MCF 10A (cell line): ENCODE data around the gene CHST11. TPM values are rescaled to one million over a fixed set of nuclear protein-coding genes. Genes with fewer than 3 reads are reported as not detected.
A peak's percentile ranks its signal among the peaks of the same experiment; 100 is the strongest.

Experiments used
- BruUV-seq: library from RNA; stranded (reverse); fragments of 400-500 nt; replicated peaks from 2 replicates; lab custom pipeline; 2021; lab: Mats Ljungman, UMichigan
- CTCF ChIA-PET: fragments of 300-600 bp; sonication (Branson Sonifier 250); formaldehyde crosslinking; extraction: SDS; loops from one replicate; lab custom pipeline; 2021; ENCODE audit warnings: antibody characterized with exemption, inconsistent platforms; lab: Yijun Ruan, JAX
- POLR2A ChIA-PET: fragments of 300-600, 350-650 bp; sonication (Branson Sonifier 250); formaldehyde crosslinking; extraction: SDS; loops from one replicate; lab custom pipeline; 2020; ENCODE audit warnings: antibody characterized with exemption, inconsistent platforms; lab: Yijun Ruan, JAX
- DNase-seq: peaks from one replicate; pipeline ENCODE4 v3.0.0-alpha.2; 2018; ENCODE audit not compliant: unreplicated experiment
- H3K27ac Mint-ChIP-seq: one replicate; pipeline ENCODE4 v1.8.0; 2022; ENCODE audit warnings: mild to moderate bottlenecking, low read depth, mixed read lengths; ENCODE audit not compliant: unreplicated experiment
- H3K27me3 Mint-ChIP-seq: one replicate; pipeline ENCODE4 v1.8.0; 2022; ENCODE audit warnings: mixed read lengths; ENCODE audit not compliant: insufficient read depth, unreplicated experiment
- H3K36me3 Mint-ChIP-seq: one replicate; pipeline ENCODE4 v1.8.0; 2022; ENCODE audit warnings: mild to moderate bottlenecking, moderate library complexity, mixed read lengths; ENCODE audit not compliant: insufficient read depth, unreplicated experiment
- H3K4me1 Mint-ChIP-seq: one replicate; pipeline ENCODE4 v1.8.0; 2022; ENCODE audit warnings: mixed read lengths; ENCODE audit not compliant: insufficient read depth, unreplicated experiment
- H3K4me3 Mint-ChIP-seq: one replicate; pipeline ENCODE4 v1.8.0; 2022; ENCODE audit warnings: mild to moderate bottlenecking, moderate library complexity, mixed read lengths; ENCODE audit not compliant: unreplicated experiment
- H3K9me3 Mint-ChIP-seq: one replicate; pipeline ENCODE4 v1.8.0; 2022; ENCODE audit warnings: mixed read lengths; ENCODE audit not compliant: unreplicated experiment
- CTCF ChIP-seq: fragments of 200-600 bp; IDR thresholded peaks from one replicate; pipeline ENCODE4 v1.8.0; 2022; ENCODE audit warnings: antibody characterized with exemption, mild to moderate bottlenecking; ENCODE audit not compliant: unreplicated experiment
- intact Hi-C: fragments of 100-400 bp; cut with micrococcal nuclease; formaldehyde crosslinking; loops from 2 replicates; pipeline ENCODE4 v1.14.1; 2022
- total RNA-seq: library from RNA; stranded (reverse); gene quantifications from 2 replicates; pipeline ENCODE4 v1.2.3, GENCODE V29; 2022

CHST11 gene
- total RNA-seq, 1 experiment from 2014 or later: 5.3 TPM

GRCh38 chr12:104652910-104653309, 196.2 kb downstream of the CHST11 start:
- no peak for DNase-seq
- Mint-ChIP-seq H3K4me1 (peaks cover 9% of the 10 kb centered on the region), H3K27me3 (no peaks in the 10 kb centered on the region), H3K9me3 (no peaks in the 10 kb centered on the region), H3K27ac (no peak overlapping the region), H3K4me3 (no peak overlapping the region), H3K36me3 (no peaks in the 10 kb centered on the region)
- no TSS peak for BruUV-seq
- intact Hi-C loops: no loop called here
- no peak for TF ChIP-seq CTCF
- ChIA-PET CTCF (interaction anchor here (0.6 to 1.3 kb wide), 2 partner anchors 16 to 1732 kb away, joined by 3 to 5 read pairs; no protein-coding TSS in a partner anchor), POLR2A (no interaction called here)

- Mint-ChIP-seq H3K4me1 (peaks cover 9% of the 10 kb centered on the region), H3K36me3 (no peaks in the 10 kb centered on the region), H3K9me3 (no peaks in the 10 kb centered on the region), H3K27me3 (no peaks in the 10 kb centered on the region), H3K27ac (no peak overlapping the region), H3K4me3 (no peak overlapping the region)
- peak; percentile 41 for DNase-seq
- no TSS peak for BruUV-seq
- TF ChIP-seq CTCF: no peak
- CTCF ChIA-PET: interaction anchor here (0.5 to 0.7 kb wide), 4 partner anchors 10 to 410 kb away, joined by 3 to 5 read pairs (median 3); no protein-coding TSS in a partner anchor
- intact Hi-C loops: no loop called here
- POLR2A ChIA-PET: no interaction called here
Measured at GRCh38 chr12:104653730-104654664, 197.2 kb downstream of the CHST11 start.

GRCh38 chr12:104654665-104655609, 198.2 kb downstream of the CHST11 start:
- no TSS peak for BruUV-seq
- Mint-ChIP-seq H3K4me3 (no peak overlapping the region), H3K36me3 (no peaks in the 10 kb centered on the region), H3K27ac (no peak overlapping the region), H3K4me1 (peaks cover 2% of the 10 kb centered on the region), H3K9me3 (no peaks in the 10 kb centered on the region), H3K27me3 (no peaks in the 10 kb centered on the region)
- POLR2A ChIA-PET: no interaction called here
- CTCF ChIA-PET: no interaction called here
- TF ChIP-seq CTCF: no peak
- no peak for DNase-seq
- intact Hi-C loops: no loop called here
